NOMO-1 treated with dmso at 0.1 percent for 144 hours (cell line): Measurements from ENCODE around the gene POU5F2.

Experiments
- DNase-seq: peaks from one replicate; lab custom pipeline; 2025; ENCODE audit not compliant: unreplicated experiment; lab: John Stamatoyannopoulos, UW

POU5F2 gene, protein sequence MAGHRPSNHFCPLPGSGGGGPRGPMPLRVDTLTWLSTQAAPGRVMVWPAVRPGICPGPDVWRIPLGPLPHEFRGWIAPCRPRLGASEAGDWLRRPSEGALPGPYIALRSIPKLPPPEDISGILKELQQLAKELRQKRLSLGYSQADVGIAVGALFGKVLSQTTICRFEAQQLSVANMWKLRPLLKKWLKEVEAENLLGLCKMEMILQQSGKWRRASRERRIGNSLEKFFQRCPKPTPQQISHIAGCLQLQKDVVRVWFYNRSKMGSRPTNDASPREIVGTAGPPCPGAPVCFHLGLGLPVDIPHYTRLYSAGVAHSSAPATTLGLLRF

DNA sequence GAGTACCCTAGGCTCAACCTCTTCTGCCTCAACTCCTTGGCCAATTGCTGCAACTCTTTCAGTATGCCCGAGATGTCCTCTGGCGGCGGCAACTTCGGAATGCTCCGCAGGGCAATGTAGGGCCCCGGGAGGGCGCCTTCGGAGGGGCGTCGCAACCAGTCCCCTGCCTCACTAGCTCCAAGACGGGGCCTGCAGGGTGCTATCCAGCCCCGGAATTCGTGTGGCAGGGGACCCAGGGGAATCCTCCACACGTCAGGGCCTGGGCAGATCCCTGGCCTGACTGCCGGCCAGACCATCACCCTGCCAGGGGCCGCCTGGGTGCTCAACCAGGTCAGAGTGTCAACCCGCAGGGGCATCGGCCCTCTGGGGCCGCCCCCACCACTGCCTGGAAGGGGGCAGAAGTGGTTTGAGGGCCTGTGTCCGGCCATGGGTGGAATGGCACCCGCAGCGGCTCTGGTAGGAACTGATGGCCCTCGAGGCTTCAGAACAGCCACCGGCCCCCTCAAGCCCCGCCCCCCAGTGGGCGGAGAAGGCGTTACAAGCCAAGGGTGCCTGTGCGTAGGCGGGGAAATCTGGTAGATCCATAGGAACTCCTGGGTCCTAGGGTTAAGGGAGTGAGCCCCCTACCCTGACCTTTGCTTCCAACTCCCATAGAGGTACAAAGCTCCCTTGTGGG, at the start of gene POU5F2:
POU5F2 (minus strand) TSS at position 465 of the 676 bp plus-strand sequence; CDS start at position 428, 37 bp downstream.
- DNase-seq, result no peak

DNA sequence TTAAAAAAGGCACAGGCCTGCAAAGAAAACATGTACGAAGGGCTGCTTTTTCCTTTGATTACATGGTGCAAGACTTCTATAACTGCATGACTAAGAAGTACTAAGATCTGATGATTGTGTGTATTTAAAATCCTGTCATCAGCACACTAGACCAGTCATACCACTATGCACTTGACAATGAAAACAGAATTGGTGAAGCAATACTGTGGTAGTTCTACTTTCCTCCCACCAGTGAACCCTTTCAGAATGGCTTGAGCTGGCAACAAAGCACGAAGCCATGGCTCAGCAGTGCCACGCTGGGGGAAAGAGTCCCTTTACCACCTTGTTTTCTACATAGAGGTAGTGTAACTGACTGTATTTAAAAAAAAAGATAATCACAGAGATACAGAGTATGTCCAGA, 49.0 kb upstream of the POU5F2 start:
- no peak for DNase-seq

DNA sequence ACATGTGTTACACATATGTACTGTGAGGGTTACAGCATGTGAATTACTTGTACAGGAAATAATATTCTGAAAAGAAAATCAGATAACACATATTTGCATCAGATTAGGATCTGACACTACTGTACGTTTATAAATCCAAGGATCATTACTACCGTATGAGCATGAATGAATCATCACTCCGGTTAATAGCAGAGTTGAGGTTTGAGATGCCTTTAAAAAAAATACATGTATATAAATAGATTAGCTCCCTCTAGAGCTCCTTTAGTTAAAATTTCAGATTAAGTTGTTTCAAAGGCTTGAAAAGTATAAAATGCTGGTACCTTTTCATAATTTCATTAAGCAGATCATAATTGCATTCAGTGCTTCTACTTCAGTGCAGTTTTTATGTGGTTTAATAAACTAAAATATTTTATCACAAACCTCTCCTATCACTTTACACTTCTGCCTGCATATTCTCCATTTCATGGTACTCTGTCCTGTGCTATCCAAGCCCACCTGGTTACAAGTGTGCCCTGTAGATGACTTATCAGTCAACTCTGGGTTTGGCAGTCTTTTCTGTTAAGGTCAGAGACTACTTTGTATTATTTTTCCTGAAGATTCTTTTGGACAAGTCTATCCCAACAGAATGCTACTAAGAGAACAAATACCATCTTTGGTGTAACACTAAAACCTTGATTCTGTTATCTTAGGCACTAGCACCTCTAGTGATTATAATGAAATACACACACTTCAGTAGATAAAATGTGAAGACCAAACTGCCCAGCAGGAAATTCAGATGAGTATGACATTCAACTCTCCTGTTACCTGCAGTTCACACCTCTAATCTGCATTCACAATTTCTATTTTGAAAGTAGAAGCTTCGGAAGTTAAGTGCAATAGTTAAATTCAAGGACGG, 48.0 kb upstream of the POU5F2 start:
- no peak for DNase-seq

DNA sequence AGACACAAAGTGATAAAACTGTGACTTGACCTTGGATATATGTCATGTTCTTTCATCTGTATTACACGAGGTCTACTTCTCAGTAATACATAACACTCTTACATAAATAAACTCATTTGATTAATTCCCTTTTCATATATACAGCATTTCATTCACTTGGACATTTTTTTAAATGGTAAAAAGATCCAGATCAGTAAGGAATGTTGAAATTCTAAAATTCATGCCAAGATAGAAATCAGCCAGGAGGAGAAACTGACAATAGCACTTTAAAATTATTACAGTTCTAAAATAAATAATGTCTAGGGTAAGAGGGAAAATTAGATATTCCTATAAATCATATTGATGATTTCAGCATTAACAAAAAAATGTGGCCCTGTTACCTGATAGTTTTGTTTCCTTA, 46.2 kb upstream of the POU5F2 start:
- no peak for DNase-seq

DNA sequence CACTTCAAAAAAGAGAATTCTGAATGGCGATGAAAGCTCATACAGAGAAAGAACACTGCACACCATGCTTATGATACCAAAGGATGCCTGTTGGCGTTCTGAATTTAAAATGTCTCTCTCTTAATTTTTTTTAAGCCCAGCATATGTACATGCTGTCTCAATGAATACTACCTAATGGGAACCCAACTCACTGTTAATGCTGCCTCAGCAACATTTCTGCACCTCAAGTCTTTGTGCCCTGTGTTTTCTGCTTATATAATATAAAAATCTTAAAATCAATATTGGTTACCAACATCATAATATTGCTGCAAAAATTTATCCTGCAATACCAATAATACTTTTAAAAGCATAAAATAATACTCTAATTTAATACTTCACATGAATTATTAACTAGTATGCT, 44.1 kb upstream of the POU5F2 start:
- DNase-seq, result no peak

DNA sequence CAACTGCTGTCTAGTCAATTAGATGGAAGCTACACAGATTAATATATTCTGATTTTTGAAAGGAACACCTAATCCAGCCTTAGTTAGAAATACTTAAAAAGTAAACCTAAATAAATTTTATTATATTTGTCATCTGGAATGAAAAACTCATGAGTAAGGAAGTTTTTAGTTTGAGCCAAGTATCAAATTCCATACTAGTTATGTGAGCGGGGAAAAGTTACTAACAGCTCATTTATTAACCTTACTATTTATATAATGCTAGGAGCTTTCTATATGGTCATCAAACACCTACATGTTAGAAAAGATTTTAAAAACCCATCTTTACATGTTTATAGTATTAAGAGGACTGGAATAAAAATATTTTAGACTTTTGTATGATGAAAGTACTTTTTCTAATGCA, 41.6 kb upstream of the POU5F2 start:
- no peak for DNase-seq

DNA sequence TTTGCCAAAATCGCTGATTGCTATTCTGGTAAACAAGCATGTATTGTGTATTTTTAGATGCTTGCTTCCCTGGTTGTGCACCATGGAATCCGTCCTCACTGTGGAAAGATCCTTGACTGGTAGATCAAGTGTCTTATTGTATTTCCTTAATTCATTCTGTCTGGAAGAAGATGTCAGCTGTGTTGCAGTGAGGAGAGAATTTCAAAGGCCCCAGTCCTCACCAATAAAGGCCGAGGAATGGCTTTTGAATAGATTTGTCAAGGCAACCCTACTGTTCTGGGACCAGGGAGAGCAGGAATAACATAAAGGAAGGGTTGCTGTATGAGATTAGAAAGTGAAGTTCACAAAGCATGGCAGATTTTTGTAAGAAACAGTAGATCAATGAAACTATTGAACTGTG, 36.2 kb upstream of the POU5F2 start:
- no peak for DNase-seq

DNA sequence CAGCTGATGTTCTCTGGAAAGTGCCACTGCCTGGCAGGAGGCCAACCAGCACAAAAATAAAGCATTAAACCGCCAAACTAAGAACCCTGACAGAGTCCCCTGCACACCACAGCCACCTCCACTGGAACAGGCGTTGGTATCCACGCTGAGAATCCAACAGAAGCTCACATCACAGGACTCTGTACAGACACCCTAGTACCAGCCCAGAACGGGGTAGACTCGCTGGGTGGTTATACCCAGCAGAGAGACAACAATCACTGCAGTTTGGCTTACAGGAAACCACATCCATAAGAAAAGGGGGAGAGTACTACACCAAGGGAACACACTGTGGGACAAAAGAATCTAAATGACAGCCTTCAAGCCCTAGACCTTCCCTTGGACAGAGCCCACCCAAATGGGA, 15.0 kb upstream of the POU5F2 start:
- no peak for DNase-seq

DNA sequence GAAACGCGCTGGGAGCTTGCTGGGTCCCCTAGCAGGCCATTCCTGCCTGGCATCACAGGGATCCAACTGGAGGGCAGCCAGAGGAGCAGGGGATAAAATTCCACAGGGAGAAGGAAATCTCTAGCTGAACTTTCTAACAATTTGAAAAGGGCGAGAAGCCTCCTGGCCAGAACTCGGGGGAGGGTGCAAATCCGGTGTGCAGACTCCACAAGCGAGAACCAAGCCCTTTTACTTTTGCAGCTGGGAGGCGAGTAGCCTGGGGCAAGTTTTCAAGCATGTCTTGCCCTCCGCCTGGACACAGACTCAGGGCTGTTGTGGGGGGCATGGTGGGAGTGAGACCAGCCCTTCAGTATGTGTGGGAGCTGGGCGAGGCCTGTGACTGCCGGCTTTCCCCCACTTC, 14.3 kb upstream of the POU5F2 start:
- no peak for DNase-seq

DNA sequence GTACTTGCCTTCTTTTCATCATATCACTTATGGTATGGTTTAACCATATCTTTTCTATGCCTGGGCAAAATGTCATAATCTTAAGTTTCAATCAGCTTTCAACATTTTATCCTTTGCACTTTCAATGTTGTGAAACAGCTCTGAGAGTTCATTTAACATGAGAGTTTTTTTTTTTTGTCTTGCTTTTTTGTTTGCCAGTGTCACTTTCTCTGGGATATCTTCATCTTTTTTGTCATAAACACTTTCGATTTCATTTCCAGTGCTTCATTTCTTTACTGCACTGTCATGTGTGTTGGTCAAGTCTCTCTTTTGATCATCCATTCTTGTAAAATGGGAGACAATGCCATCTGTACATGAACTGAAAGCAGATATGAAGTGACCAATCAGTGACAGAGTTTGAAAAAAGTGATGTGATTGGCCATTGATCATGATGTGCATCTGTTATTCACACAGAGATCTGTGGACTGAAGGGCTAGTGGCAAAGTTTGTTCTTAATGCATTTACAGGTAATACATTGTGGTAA, 7.5 kb upstream of the POU5F2 start:
- no peak for DNase-seq

DNA sequence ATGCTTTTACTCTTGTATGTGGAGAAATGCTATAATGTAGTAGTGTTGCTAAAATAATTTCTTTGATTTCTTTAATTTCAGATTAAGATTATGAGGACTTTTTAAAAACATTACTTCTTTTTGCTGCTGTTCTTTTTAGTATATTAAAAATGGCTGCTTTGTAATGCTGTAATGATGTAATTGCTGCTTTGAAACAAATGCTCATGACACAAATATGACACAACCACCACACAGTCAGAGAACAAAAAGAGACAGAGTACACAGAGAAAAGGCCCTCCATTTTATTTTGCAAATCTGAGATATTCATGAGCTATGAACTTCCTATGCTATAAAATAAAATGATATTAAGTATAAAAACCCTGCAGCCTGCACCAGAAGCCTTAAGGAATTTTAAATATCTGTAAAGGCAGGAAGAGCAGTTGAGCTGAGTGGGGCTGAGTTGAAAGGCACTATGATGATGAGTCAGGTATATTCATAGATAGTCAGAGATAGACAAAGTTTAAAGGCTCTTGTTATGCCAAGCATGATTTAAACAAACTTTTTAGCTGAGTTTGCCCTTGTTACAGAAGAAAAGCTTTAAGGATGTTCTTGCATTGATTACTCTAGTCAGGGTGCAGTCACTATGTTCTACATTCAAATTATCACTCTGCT, 5.1 kb upstream of the POU5F2 start:
- DNase-seq, result no peak

DNA sequence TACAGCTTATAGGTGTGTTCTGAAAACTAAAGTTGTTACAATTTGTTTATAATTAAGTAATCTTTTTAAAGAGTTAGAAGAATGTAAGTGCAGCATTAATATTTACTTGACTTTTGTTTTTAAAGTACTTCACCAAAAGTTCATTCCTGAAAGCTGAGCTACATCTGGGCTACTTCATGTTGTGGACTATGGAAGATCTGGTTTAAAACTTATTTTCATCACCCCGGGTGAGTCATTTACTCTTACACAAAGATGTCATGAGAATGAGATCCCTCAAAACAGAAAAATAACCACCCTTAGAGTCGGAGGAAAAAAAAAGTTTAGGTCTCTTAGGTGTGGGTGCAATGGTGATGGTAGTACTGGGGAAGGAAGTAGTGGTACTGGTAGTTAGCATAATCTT, 5.1 kb downstream of the POU5F2 start:
- DNase-seq, result no peak

DNA sequence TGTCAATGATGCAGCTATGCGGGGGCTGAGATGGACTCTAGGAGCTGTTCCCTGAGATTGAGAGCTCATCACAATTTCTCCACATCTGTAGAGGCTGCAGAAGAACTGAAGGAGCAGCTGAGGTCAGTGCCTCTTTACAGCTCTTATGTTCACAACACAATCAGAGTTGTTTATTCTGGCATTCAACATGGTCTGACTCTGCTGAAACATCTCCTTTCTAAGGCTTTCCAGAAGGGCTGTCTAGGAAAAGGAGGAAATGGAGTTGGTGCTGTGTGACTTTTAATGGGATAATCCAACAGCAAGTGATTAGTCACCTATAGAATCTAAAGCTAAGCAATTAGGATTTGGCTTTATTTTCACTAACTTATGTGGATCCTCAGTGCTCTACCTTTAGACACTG, 6.0 kb downstream of the POU5F2 start:
- no peak for DNase-seq

DNA sequence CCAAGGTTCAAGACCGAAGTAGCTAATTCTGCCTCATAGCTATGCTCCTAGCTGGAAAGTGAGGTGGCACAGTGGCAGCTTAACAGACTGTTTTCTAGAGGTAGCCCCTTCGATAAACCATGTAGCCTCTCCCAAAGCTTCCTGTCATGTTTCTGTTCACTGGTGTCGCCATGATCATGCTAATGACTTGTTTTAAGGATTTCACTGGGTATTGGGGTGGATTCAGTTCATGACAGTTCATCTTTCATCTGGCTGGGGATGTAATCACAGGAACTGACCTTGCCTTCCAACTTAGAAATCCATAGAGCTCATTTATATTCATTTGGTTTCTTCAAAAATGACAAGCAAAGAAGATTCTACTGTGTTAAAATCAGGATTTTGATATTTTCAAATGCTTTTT, 9.4 kb downstream of the POU5F2 start:
- no peak for DNase-seq

DNA sequence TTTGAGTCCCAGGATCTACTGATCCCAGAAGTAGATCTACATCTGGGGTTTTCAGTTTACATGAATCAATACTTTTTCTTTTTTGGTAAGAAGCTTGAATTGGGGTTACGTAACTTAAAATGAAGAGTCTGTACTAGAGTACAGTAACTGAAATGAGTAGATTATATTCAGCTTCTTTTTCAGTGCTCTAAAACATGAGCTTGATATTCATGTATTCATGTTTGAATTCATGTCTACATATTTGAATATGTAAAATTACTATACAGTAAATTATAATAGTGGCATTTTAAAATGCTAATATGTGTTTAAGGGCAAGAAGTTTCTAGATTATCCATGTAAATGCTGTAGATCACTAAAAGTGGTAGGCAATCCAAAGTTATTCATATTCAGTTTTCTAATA, 14.8 kb downstream of the POU5F2 start:
- no peak for DNase-seq

DNA sequence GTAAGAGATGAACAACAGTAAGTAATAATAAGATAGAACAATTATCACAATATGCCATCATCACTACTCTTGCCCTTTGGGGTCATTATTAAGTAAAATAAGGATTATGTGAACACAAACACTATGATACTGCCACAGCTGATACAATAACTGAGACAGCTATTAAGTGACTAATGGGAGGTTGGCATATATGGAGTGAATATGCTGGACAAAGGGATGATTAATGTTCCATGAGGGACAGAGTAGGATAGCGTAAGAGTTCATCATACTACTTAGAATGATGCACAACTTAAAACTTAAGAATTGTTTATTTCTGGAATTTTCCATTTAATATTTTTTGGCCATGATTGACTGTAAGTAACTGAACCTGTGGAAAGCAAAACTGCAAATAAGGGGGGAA, 16.6 kb downstream of the POU5F2 start:
- DNase-seq, result no peak

DNA sequence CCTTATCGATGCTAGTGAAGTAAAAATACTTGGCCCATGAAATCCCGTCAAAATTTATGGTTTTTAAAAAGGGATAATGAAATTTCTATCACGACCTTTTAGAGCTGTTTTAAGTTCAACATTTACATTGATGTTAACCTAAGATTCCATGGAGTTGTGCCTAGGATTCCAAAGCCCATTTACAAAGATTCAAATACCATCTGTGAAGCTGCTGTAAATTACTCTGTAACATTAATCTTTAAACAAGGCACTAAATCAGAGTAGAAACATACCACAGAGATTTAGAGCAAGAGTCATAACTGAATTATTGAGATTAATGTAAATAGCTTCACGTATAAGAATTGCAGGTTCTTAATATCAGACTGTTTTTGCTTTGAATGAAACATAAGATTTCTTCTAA, 17.7 kb downstream of the POU5F2 start:
- DNase-seq, result no peak

DNA sequence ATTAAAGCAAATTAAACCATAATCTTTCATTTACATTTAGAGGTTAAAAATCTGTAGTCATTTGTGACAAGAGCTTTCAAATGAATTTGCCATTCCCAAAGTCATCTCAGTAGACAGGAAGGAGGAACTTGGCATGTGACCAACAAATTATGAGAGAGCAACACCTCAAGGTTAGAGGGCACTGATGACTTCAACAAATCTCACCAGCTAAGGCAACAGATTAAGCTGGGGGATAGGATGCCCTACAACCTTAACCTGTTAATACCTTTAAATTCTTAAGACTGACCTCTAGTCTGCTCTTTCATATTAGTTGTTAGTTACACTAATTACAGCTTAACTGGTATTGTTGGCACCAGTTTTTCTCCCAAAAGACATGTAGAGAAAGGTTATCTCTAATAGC, 18.4 kb downstream of the POU5F2 start:
- DNase-seq, result no peak

DNA sequence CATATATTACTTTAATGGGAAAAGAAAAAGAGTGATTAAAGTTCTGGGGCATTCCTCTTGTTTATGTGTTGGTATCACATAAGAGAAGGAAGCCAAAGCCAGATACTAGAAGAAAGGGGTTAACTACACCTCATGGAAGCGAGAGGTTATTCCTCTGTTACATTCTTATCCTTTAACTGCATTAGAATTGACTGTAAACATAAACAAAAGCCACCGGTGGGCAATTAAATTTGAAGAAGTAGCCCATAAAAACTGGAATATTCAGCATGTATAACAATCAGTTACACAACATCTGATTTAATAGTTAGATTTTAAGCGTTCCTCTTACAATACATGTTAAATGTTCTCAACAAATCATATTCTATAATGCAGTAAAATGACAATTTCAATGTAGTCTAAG, 18.8 kb downstream of the POU5F2 start:
- DNase-seq, result no peak

DNA sequence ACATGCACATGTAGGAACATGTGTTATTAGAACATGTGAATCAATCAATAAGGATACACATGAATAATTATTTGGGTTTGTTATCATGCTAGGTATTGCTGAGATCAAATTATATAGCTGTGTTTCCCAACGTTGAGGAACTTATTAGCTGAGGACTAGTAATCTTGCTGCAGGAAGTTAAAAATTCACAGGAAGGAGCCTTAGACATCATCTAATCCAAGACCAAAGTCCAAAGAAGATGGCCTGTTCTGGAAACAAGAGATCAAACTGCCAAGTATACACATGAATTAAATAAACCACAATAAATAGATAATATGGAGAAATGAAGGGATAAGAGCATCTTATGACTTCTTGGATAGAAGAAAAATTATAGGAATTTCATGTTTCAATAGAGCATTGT, 19.9 kb downstream of the POU5F2 start:
- DNase-seq, result no peak

DNA sequence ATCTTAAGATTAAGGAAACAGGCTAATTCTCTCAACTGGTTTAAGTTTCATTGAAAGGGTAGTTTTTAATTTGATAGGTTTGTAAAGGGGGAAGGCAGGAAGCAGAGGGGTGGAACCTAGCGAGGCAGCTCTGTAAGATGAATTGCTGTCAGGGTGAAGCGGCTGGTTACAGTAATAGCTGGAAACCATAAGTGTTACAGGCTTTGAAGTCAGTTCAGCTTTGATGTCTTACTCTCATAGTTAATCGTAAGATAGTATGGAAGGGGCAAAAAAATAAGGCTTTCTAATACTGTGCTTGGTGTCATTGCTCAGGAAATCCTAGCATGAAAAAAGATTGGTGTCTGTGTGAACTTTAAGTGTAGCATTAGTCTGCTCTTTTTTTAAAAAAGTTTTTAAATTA, 20.3 kb downstream of the POU5F2 start:
- no peak for DNase-seq
